MV-4-11 (cell line): ENCODE measurements around the gene JAK3.

ENCODE experiments used
- DNase-seq: peaks from one replicate; lab custom pipeline; 2025; lab: John Stamatoyannopoulos, UW

Gene JAK3

DNA sequence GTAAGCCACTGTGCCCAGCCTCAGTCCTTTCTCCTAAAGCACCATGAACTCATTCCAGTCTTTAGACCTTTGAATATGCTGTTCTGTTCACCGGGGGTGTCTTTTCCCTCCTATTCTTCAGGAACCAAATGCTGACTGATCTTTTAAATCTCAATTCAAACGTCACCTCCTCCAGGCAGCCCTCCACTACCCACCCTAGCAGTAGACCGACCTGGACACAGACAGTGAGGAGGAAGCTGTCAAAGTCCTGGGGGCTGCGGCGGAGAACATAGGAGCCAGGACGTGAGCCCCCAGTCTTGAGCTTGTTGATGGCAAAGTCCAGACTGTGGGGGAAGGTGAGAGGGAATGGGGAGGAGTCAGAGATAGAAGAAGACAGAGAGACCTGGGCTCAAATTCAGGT lies 7.8 kb downstream of the JAK3 start:
- no peak for DNase-seq

DNA sequence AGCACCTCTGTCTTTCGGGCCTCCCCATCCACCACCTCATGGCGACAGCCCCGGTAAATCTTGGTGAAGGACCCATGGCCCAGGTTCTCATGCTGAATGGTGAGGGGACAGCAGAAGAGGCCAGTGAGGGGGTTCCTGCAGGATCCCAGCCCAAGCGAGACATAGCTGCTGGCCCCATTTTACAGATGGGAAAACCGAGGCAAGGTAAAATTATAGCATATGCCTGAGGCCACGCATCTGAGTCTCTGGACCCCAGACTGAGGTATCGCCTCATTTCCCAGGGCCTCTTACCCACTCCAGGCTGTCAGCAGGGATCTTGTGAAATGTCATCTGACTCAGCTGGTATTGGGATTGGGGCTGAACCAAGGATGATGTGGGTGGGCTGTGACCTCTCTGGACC lies 9.8 kb downstream of the JAK3 start:
- no peak for DNase-seq

DNA sequence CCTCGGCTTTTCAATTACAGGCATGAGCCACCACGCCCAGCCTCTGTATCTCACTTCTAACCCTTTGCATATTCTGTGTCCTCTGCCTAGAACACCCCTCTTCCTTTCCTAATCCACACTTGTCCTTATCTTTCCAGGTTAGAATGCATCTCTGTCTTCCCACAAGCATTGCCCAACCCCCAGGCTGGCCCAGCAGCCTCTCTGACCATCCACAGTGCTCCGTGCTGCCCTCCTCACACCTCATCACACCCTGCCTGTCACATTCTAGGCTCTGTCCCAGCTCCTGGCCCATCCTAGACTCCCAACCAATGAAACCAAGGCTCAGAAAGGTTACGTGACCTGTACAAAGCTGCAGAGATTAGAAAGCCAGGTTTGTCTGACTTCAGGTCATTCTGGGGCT lies 11.3 kb downstream of the JAK3 start:
- no peak for DNase-seq

DNA sequence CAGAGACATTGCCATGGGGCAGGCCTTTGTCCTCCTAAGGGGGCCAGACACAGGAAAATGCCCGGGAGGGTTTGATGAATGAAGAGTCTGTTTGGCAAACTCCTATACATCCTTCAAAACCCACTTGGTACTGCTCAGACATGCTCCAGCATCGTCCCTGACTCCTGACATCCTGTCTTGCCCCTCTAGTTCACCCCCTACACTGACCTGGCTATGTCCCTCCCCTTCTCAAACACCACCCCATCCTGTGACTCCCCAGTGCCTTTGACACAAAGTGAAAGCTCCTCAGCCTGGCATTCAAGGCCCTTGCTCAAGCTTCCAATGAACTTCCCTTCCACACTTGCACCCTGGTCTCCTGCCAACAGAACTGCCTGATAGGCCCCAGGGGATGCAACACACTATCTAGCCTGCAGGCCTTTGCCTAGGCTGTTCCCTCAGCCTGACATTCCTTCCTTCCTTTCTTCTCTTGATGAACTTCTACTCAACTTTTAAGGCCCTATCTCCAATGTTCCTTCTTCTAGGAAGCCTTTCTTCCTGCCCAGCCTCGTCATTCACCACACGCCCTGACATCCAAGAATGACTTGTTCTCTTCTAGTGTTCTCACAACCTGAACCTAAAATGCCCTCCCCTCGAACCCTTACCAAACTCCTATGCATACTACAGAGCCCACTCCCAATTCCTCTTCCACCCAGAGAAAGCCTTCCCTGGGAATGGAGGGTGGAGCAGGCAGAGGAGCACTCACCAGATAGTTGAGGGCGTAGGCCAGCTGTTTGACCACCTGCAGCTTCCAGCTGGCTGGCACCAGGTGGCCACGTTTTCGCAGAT lies 12.4 kb downstream of the JAK3 start:
- no peak for DNase-seq

DNA sequence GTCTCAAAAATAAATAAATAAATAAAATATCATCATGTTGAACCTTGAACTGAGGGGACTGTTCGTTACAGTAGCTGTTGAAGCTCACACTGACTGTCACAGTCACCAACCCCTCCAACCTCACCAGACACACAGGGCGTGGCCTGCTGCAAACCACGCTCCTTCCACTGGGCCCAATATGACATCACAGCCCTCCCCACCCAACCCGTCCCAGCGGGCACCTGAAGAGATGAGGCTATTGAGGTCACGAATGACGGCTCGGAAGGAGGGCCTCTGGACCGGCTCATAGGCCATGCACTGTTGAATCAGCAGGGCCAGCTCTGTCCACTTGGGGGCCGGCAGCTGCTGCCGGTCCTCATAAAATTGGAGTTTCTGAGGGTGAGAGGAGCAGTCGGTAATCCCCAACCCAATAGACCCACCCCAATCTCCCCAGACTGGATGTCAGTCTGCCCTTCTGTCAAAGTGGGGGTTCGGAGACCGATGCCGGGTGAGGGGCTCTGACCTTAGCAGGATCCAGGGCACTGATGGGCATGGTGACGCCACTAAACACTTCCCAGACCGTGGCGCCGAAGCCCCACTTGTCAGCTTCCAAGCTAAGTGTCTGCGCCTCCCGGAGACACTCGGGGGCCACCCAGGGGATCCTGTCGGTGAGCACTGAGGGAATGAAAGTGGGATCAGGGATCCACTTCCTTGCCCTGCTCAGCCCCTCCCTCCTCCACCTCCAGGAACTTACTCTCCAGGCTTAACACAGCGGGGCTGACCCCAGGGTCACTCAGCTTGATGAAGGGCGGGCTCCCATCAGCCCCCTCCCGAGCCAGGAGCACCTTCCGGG lies 13.2 kb downstream of the JAK3 start:
- no peak for DNase-seq

DNA sequence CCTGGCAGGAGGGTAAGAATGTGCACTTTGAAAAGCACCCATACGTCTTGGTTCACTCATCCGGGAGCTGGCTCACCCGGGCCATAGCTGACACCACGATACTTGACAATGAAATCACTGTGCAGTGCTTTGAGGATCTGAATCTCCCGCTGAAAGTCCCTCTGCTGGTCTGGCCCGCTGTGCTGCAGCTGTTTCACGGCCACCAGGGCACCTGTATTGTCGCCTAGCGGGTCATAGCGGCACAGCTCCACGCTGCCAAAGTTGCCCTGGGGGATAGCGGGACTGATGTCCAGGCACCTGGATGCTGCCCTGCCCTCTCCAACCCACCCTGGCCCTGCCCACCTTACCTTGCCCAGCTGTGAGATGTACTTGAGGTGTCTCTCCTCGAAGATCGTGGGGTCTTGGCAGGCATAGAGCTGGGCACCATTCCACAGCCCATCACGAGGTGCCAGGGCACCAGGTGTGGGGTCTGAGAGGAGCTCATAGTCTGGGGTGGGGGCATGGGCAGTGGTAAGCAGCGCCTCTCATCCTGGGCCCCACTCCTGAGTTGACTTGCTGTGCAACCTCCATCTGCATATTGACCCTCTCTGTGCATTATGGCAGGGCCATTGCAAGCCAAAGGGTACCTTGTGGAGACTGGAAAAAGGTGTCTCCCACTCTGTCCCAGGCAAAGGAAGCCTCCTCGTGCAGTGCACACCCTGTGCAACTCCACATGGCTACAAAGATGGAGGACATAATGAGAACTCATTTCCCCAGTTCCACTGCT lies 15.2 kb downstream of the JAK3 start:
- DNase-seq: no peak

DNA sequence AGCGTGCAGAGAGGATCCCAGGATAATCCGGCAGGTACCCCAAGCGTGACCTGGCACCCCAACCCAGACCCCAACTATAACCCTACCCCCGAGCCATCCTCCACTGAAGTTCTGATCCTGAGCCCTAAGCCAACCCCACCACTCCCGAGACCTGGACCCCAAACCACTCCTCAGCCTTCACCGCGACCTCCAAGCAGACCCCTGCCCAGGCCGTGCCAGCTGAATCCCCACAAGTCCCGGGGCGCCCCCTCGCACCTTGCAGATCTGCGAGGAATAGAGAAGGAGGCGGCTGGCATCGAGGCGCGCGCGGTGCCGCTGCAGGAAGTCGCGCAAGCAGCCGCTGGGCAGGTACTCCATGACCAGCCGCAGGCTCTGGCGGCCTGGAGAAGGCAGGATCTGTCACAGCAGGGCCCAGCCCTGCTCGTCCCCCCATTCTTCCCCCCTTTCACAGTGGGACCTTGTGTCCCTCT lies 16.3 kb downstream of the JAK3 start:
- no peak for DNase-seq

DNA sequence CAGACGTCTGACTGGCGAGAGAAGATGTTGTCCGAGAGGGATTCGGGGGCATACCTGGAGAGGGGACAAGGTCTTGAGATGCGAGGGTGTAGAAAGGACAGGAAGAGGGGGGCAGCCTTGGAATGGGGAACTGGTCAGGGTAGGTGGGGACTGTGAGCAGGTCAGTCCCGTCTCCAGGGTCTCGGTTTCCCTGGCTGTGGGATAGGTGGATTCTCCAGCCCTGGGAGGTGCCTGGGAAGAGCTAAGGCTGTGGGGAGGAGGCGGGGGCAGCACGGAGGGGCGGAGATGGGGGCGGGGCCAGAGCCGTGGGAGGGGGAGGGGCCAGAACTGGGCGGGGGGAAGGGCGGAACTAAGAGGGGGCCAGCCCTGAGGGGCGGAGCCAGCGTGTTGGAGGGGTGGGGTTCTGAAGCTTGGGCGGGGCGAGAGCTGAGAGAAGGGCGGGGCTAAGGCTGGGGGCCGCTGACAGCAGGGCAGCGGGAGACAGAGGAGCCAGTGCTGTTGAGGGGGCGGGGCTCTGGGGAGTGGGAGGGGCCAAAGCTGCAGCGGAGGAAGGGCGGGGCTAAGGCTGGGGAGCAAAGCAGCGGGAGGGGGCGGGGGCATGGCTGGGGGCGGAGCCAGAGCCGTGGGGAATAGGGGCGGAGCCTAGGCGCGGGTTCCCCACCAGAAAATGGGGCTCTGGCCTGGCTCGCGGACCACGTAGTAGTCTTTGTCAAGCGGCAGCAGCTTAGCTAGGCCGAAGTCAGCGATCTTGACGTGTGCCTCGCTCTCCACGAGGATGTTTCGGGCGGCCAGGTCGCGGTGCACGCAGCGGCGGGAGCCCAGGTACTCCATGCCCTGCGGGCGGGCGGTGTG lies 17.0 kb downstream of the JAK3 start:
- DNase-seq: no peak

DNA sequence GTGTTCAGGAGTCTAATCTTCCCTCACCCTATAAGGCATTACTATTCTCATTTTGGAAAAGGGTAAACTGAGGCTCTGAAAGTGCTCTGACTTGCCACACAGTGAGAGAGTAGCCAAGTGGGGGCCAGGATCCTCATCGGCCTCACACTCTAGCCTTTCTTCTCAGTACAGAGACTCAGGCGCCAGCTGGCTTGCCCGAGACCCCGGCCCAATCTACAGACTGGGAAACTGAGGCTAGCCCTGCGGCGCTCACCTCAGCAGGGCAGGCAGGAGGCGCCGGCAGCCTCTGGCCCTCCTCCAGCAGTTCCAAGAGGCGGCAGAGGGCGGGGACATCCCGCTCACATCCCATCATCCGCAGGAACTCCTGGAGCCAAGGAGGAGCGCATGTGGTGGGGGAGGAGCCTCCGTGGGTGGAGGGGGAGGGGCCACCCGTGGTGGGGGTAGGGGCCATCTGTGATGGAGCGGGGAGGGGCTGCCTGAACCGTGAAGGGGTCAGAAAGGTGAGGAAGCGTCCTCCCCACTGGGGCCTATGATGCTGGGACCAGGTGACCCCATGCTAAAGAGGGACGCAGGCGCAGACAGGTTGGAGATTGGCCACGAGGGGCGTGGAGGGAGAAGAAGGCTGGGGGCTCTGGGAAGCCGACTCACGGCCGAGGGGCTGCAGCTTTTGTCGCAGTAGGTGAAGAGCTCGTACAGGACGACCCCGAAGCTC lies 17.8 kb downstream of the JAK3 start:
- no peak for DNase-seq

DNA sequence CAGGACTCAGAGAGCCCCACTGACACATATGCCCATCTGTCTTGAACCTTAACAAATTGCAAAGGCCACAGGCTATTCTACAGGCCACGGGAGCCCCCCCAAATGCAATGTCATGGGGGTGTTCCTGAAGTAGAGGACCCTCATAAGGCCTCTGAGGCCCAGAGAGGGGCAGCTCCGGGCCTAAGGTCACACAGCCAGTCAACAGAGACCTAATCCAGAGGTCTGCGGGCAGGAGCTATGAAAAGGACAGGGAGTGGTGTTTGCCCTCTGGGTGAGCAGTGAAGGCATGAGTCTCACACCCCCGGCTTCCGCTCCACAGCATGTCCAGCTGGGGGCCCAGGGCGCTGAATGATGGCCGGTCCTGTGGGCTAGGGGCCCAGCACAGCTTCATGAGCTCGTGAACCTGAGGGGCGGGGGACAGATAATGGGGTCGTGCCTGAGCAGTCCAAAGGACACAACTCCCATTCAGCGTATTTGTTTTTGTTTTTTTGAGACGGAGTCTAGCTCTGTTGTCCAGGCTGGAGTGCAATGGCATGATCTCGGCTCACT lies 21.2 kb downstream of the JAK3 start:
- DNase-seq: no peak

DNA sequence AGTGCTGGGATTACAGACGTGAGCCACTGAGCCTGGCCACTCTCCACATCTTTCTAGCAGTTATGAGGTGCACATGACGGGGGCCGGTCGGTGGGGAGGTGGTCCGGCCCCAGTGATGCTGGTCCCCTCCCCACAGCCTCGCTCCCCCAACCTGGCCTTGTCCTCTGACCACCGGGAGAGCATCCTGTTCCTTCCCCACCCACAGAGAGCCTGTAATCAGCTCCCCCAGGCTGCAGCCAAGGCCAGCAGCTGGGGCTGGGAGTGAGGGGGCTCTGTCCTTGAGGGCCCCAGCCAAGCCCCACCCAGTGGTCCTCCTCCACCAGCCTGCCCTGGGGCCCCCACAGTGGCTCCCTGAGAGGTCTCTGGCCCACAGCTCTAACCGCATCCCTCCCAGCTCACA lies 23.4 kb downstream of the JAK3 start:
- no peak for DNase-seq

DNA sequence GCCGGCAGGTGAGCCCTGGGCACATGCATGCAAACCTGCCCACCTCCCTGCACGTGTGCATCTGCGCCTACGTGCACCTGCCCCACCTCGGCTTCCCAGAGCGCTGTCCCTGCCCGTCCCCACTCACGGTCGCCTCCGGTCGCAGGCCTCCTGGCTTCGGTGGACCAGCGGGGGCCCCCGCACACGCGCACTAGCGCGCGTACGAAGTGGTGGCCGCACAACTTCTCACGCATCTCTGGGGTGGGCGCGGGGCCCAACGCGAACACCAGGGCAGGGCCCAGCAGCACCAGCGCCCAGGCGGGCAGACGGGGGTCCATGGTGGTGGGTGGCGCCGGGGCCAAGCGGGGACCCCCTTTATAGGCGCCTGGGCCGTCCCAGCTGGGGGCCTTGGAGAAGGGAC lies 26.6 kb downstream of the JAK3 start, which contains the start of gene INSL3:
INSL3 (minus strand) TSS at position 330 of the 400 bp plus-strand sequence; CDS start at position 317, 13 bp downstream.
- no peak for DNase-seq

DNA sequence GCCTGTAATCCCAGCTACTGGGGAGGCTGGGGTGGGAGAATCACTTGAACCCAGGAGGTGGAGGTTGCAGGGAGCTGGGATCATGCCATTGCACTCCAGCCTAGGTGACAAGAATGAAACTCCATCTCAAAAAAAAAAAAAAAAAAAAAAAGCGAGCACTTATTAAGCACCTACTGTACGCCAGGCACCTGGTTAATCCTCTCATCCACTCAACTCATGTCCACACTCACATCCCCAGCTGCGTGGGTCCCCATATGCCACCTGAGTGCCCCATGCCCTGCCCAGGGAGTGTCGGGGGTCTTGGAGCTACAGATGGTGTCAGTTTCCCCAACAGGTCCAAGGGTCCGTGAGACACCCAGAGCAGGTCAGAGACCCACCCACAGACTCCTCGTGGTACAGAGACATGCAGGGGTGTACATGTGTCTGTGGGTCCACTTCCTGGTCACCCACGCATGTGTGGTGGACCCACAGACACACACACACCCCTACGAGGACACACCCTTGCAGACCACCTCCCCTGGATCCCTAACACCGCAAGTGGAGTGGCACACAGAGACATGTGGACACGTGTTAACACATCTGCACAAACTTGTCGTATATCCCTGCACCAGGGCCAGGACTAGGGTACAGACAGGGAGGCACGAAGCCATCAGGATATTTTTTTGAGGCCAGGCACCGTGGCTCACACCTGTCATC lies 30.0 kb downstream of the JAK3 start:
- DNase-seq: no peak

DNA sequence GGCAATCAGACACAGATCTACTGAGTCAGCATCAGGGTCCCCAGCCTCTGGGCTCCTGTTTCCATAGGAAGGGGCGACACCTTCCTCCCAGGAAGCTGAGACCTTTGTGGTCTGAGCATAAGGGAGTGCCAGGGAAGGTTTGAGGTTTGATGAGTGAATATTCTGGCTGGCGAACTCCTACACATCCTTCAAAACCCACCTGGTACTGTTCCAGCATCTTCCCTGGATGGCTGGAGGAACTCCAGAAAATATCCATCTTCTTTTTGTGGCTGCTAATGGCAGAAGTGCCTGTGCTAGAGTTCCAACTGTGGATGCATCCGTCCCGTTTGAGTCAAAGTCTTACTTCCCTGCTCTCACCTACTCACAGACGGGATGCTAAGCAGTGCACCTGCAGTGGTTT lies 35.7 kb downstream of the JAK3 start:
- no peak for DNase-seq

DNA sequence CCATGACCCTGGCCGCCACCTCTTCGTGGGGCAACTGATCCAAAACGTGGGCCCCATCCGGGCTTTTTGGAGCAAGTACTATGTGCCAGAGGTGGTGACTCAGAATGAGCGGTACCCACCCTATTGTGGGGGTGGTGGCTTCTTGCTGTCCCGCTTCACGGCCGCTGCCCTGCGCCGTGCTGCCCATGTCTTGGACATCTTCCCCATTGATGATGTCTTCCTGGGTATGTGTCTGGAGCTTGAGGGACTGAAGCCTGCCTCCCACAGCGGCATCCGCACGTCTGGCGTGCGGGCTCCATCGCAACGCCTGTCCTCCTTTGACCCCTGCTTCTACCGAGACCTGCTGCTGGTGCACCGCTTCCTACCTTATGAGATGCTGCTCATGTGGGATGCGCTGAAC lies 36.1 kb downstream of the JAK3 start:
- no peak for DNase-seq

DNA sequence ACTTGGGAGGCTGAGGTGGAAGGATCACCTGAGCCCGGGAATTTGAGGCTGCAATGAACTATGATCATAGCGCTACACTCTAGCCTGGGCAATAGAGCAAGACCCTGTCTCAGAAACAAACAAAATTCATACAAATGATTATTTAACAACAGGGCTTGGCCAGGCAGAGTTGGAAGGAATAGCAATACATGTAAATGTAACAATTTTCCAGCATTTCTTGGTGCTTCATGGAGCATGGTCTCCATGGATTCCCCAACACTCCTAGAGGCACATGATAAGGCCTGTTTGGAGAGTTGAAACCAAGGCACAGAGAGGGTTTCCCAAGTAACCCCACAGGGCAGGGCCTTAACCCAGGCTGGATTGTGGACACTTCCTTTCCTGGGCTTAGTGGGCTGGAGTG lies 36.7 kb downstream of the JAK3 start:
- no peak for DNase-seq

DNA sequence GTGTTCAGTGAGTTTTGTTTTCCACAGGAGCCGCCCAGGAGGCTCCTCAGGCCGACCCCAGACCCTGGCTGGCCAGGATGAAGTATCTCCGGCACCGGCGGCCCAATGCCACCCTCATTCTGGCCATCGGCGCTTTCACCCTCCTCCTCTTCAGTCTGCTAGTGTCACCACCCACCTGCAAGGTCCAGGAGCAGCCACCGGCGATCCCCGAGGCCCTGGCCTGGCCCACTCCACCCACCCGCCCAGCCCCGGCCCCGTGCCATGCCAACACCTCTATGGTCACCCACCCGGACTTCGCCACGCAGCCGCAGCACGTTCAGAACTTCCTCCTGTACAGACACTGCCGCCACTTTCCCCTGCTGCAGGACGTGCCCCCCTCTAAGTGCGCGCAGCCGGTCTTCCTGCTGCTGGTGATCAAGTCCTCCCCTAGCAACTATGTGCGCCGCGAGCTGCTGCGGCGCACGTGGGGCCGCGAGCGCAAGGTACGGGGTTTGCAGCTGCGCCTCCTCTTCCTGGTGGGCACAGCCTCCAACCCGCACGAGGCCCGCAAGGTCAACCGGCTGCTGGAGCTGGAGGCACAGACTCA lies 40.0 kb downstream of the JAK3 start:
- no peak for DNase-seq

DNA sequence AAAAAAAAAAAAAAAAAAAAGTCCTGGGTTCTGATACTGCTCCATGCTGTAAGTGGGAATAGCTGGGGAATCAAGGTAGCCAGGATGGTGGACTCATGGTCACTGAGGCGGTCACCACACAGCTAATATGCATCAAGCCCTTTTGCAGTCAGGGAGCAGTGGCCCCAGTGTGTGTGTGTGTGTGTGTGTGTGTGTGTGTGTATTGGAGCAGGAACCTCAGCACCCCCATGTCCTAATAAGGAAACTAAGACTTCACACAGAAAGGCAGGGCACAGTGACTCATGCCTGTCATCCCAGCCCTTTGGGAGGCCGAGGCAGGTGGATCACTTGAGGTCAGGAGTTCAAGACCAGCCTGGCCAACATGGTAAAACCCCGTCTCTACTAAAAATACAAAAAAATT lies 40.8 kb downstream of the JAK3 start:
- peak; percentile 71 for DNase-seq

DNA sequence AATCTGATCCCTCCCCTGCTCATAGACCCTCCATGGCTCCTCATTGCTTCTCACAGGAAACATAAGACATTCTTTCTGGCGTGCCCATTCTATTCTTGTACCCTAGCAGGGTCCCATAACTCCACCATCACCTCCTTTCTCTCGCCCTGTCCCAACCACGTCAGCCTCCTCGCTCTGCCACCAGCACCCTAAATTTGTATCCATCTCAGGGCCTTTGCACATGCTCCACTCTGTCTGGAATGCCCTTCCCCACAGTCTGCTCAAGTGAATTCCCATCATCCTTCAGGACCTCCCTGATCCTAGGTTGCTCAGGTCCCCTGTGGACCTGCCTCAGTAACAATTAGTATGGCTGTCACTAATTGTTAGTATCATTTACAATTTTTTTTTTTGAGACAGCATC lies 42.4 kb downstream of the JAK3 start:
- DNase-seq: no peak
